ENCODE results near the gene MCC.

- TF ChIP-seq POLR2AphosphoS5 (IDR thresholded peaks at IDR 0.05; ENCODE audit: low read depth, low read length): no peak
- TF ChIP-seq REST (IDR thresholded peaks at IDR 0.05; ENCODE audit: insufficient read depth in 1 of 2, low read depth in 2 of 2, low read length in 2 of 2): no peak
- no peak for TF ChIP-seq TAF1 (IDR thresholded peaks at IDR 0.05; ENCODE audit: borderline replicate concordance, insufficient read depth, low read length)
- no peak for TF ChIP-seq SIN3A (IDR thresholded peaks at IDR 0.05; ENCODE audit: borderline replicate concordance, insufficient read depth, low read length)
- TF ChIP-seq FOXP2 (optimal IDR thresholded peaks at IDR 0.05; ENCODE audit: borderline replicate concordance, extremely low read depth, extremely low read length, insufficient read depth): no peak
These were observed 284.3 kb downstream of the MCC start for GRCh38 chr5:113203916-113204315.
